D721Med (cell line): Measurements from ENCODE around the gene NYAP1.

Experiments used
- DNase-seq: peaks from one replicate; pipeline ENCODE4 v3.0.0; 2011; ENCODE audit warnings: low spot score; ENCODE audit not compliant: insufficient read length
- FAIRE-seq: peaks from 2 replicates; lab custom pipeline; 2011; peaks lifted over from hg19 to GRCh38; lab: Jason Lieb, UNC
- CTCF ChIP-seq: IDR thresholded peaks from 2 replicates; pipeline ENCODE4 v1.5.1; 2012; ENCODE audit warnings: mild to moderate bottlenecking, control low read depth; ENCODE audit not compliant: insufficient read depth; ENCODE audit errors: missing control alignments

NYAP1 gene

DNA sequence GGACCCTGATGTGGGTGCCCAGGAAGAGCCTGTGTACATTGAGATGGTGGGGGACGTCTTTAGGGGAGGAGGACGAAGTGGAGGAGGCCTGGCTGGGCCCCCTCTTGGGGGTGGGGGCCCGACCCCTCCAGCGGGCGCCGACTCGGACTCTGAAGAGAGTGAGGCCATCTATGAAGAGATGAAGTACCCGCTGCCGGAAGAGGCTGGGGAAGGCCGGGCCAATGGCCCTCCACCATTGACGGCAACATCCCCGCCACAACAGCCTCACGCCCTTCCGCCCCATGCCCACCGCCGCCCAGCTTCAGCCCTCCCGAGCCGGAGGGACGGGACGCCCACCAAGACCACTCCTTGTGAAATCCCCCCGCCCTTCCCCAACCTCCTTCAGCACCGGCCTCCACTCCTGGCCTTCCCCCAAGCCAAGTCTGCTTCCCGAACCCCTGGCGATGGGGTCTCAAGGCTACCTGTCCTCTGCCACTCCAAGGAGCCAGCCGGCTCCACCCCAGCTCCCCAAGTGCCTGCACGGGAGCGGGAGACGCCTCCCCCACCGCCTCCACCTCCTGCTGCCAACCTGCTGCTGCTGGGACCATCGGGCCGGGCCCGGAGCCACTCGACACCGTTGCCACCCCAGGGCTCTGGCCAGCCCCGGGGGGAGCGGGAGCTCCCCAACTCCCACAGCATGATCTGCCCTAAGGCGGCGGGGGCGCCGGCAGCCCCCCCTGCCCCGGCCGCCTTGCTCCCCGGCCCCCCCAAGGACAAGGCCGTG lies 4.8 kb downstream of the NYAP1 start:
- TF ChIP-seq CTCF, result no peak
- FAIRE-seq (no peak), DNase-seq (no peak)

- DNase-seq, result no peak
- TF ChIP-seq CTCF, result no peak
- no peak for FAIRE-seq
These were observed 5.4 kb downstream of the NYAP1 start for GRCh38 chr7:100489121-100489520.

DNA sequence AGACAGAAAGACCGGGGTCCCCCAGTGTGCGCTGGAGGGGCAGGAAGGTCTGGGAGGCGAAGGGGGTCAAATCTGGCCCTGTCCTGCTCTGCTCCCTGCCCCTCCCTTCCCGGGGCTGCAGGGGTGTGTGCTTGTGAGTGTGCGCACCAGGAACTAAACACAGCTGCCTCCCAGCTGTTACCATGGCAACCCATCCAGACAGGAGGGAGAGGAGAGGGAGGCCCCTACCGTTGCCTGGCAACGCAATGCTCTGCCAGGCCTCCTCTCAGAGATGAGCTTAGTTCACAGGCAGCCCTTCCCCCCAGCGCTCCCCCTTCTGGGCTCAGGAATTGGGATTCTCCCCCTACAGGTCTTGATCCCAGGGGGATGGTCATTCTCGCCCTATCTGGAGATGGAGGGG lies 6.1 kb downstream of the NYAP1 start:
- no peak for TF ChIP-seq CTCF
- peak; percentile 100 for DNase-seq
- no peak for FAIRE-seq

DNA sequence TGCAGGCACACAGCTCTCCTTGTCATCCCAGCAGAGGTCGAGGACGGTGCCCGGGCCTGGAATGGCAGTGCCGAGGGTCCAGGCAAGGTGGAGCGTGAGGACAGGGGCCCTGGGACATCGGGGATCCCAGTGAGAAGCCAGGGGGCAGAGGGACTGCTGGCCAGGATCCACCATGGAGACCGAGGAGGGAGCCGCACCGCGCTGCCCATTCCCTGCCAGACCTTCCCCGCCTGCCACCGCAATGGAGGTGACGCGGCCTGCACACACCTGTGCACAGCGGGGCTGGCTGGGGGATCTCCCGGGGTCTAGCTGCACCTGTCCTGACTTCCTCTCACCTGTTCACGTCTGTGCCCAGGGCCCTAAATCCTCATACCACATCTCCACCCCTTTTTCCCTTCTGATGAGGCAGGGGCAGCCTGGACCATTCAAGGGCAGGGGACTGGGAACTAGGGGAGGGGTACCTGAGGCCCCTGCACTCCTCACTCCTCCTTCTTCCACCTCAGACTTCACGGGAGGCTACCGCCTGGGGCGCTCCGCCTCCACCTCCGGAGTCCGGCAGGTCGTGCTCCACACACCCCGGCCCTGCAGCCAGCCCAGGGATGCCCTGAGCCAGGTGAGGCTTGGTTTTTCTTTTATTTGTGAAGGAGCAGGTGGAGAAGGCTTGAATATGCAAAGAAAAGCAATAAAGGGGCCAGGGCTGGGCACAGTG lies 6.9 kb downstream of the NYAP1 start:
- FAIRE-seq, result no peak

GRCh38 chr7:100491192-100491578 lies 7.5 kb downstream of the NYAP1 start:
- no peak for TF ChIP-seq CTCF
- DNase-seq (no peak), FAIRE-seq (no peak)

More for the DNA sequence above, 6.9 kb downstream of the NYAP1 start:
- TF ChIP-seq CTCF, result no peak
- no peak for DNase-seq

- no peak for FAIRE-seq
- TF ChIP-seq CTCF, result no peak
- no peak for DNase-seq
These were observed 9.2 kb downstream of the NYAP1 start for GRCh38 chr7:100492738-100493475.
